PFSK-1 (cell line): ENCODE results near the gene GGTA1.

Experiments used
- POLR2AphosphoS5 ChIP-seq: IDR thresholded peaks from 2 replicates; pipeline ENCODE4 v1.6.1; 2012; ENCODE audit warnings: low read depth, mild to moderate bottlenecking, control low read depth, low read length, moderate library complexity
- TAF1 ChIP-seq: IDR thresholded peaks from 2 replicates; pipeline ENCODE4 v1.6.1; 2012; ENCODE audit warnings: low read length, control low read depth, borderline replicate concordance; ENCODE audit not compliant: insufficient read depth

DNA sequence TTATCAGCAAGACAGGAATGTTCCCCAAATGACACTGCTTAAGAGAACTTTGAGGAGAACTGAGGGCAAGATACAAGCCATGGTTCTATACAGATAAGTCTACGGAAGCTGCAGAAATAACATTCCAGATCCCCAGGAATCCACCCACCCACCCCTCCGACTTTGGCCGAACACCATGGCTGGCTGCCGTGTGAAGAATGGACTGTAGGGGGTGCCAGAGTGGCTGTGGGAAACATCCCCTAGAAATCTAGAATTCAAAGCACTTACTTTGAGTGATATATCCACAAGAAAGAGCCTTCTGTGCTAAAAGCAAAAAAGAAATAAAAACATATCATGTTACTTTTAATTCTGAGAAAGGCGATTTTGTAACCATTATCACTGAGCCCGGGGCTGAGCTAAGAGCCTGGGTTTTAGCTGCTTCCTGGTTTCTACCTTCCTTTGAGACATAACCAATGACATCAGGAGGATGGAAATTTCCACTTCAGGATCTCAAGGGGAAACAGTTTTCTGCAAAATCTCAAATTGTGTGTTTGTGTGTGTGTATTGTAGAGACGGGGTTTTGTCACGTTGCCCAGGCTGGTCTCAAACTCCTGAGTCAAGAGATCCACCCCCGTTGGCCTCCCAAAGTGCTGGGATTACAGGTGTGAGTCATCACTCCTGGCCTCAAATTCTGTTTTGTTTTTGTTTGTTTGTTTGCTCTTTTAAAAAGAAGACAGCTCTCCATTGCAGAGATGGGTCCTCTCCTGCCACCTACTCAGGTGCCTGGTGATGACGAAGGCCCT is 36.4 kb downstream of the GGTA1 start:
- no peak for TF ChIP-seq TAF1
- TF ChIP-seq POLR2AphosphoS5 = no peak
